ENCODE measurements around the gene AKNAD1.
"Not testable (repeated sequence)": the region's sequence is repeated elsewhere in the genome, so short reads cannot be mapped to it uniquely, and the experiment has no call there.

The AKNAD1 gene

DNA sequence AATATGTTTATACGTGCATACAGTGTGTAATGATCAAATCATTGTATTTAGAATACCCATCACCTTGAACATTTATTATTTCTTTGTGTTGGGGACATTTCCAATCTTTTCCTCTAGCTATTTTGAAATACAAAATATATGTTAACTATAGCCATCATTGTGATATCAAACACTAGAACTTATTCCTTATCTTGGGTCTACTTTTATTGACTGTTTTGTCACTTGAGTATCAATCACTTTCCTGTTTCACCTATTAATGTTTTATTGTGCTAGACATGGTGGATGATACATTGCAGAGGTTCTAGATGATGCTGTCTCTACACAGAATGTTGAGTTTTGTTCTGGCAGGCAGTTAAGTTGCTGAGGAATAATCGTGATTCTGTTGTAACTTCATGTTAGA, 64.5 kb downstream of the AKNAD1 start:
- Histone ChIP-seq H3K36me3 (ENCODE audit: control insufficient read depth, insufficient read depth, low read length) (no peaks in the 10 kb centered on the region), H3K9me3 (ENCODE audit: control insufficient read depth, insufficient read depth, low read length) (peaks cover 7% of the 10 kb centered on the region), H3K9ac (ENCODE audit: low read depth, low read length) (no peak overlapping the region)

DNA sequence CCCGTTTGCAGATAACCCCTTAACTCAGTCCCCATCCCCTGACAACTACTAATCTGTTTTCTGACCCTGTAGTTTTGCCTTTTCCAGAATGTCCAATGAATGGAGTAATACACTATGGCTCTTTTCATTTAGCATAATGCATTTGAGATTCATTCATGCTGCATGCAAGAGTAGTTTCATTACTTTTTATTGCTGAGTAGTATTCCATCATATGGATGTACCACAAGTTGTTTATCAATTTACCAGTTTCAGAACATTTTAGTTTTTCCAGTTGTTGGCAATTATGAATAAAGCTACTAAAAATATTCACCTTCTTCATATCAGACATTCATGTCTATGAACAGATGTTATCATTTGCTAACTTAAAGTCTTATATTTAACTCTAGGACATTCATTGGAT, 65.1 kb downstream of the AKNAD1 start:
- Histone ChIP-seq H3K27me3 (ENCODE audit: control insufficient read depth, insufficient read depth, low read length) (no peaks in the 10 kb centered on the region), H3K9ac (ENCODE audit: low read depth, low read length) (no peak overlapping the region), H3K9me3 (ENCODE audit: control insufficient read depth, insufficient read depth, low read length) (peaks cover 7% of the 10 kb centered on the region), H3K4me3 (ENCODE audit: low read depth, low read length) (no peak overlapping the region), H3K4me1 (ENCODE audit: control insufficient read depth, insufficient read depth, low read length) (no peaks in the 10 kb centered on the region), H3K36me3 (ENCODE audit: control insufficient read depth, insufficient read depth, low read length) (no peaks in the 10 kb centered on the region)

More for the DNA sequence above, 64.5 kb downstream of the AKNAD1 start:
- H3K27me3 ChIP-seq (ENCODE audit: control insufficient read depth, insufficient read depth, low read length), result no peaks in the 10 kb centered on the region
- H3K4me3 ChIP-seq (ENCODE audit: low read depth, low read length), result no peak overlapping the region
- H3K4me1 ChIP-seq (ENCODE audit: control insufficient read depth, insufficient read depth, low read length), result no peaks in the 10 kb centered on the region

DNA sequence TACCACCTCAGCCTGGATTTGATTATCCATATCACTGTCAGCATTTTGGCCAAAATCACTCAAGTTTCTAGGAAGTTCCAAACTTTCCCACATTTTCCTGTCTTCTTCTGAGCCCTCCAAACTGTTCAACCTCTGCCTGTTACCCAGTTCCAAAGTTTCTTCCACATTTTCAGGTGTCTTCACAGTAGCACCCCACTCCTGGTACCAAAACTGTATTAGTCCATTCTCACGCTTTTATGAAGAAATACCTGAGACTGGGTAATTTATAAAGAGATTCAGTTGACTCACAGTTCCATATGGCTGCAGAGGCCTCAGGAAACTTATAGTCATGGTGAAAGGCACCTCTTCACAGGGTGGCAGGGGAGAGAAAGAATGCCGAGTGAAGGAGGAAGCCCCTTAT, 71.0 kb downstream of the AKNAD1 start:
- Histone ChIP-seq H3K9me3 (ENCODE audit: control insufficient read depth, insufficient read depth, low read length) (peaks cover 20% of the 10 kb centered on the region), H3K9ac (ENCODE audit: low read depth, low read length) (no peak overlapping the region), H3K27me3 (ENCODE audit: control insufficient read depth, insufficient read depth, low read length) (no peaks in the 10 kb centered on the region), H3K4me1 (ENCODE audit: control insufficient read depth, insufficient read depth, low read length) (no peaks in the 10 kb centered on the region), H3K4me3 (ENCODE audit: low read depth, low read length) (no peak overlapping the region), H3K36me3 (ENCODE audit: control insufficient read depth, insufficient read depth, low read length) (peaks cover 8% of the 10 kb centered on the region)

DNA sequence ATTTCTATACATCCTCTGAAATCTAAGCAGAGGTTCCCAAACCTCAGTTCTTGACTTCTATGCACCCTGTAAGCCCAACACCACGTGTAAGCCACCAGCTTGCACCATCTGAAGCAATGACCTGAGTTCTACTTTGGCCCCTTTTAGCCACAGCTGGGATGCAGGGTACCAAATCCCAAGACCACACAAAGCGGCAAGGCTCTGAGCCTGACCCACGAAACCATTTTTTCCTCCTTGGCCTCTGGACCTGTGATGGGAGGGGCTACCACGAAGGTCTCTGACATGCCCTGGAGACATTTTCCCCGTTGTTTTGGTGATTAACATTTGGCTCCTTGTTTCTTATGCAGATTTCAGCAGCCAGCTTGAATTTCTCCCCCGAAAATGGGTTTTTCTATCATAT, 71.6 kb downstream of the AKNAD1 start:
- no peaks in the 10 kb centered on the region for H3K27me3 ChIP-seq (ENCODE audit: control insufficient read depth, insufficient read depth, low read length)
- no peaks in the 10 kb centered on the region for H3K4me1 ChIP-seq (ENCODE audit: control insufficient read depth, insufficient read depth, low read length)
- H3K9me3 ChIP-seq (ENCODE audit: control insufficient read depth, insufficient read depth, low read length), result peaks cover 20% of the 10 kb centered on the region
- peaks cover 8% of the 10 kb centered on the region for H3K36me3 ChIP-seq (ENCODE audit: control insufficient read depth, insufficient read depth, low read length)
- H3K9ac ChIP-seq (ENCODE audit: low read depth, low read length), result no peak overlapping the region
- H3K4me3 ChIP-seq (ENCODE audit: low read depth, low read length), result no peak overlapping the region

- not testable (repeated sequence) for H3K9ac ChIP-seq (ENCODE audit: low read depth, low read length); H3K36me3 ChIP-seq (ENCODE audit: control insufficient read depth, insufficient read depth, low read length); H3K27me3 ChIP-seq (ENCODE audit: control insufficient read depth, insufficient read depth, low read length); H3K4me3 ChIP-seq (ENCODE audit: low read depth, low read length); H3K4me1 ChIP-seq (ENCODE audit: control insufficient read depth, insufficient read depth, low read length)
- peaks cover 20% of the 10 kb centered on the region for H3K9me3 ChIP-seq (ENCODE audit: control insufficient read depth, insufficient read depth, low read length)
Measured at GRCh38 chr1:108781575-108781944, 75.3 kb downstream of the AKNAD1 start.

DNA sequence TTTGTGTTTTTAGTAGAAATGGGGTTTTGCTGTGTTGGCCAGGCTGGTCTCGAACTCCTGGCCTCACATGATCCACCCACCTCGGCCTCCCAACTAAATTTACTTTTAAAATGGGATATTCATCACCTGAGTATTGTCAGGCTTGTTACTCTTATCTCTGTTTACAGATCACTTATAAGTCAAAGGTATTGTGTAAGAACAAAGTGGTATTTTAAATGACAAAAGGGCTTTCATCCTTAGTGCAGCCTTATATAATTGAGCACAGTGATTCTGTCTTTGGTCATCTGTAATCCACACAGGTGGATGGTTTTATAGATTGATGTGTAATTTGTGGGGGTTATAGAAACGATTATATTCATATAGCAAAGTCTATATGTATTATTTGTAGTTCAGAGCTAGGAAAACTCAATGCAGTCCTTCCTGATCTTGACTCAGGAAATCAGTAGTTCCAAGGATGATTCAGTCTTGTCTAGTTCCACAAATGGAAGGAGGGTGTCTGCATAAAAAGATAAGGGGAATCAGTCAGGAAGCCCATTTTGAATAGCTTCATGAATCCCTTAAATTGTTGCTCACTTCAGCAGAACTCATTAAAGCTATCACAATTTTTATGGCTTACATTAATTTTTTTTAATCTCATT, 75.8 kb downstream of the AKNAD1 start:
- Histone ChIP-seq H3K36me3 (ENCODE audit: control insufficient read depth, insufficient read depth, low read length) (peaks cover 5% of the 10 kb centered on the region), H3K4me3 (ENCODE audit: low read depth, low read length) (no peak overlapping the region), H3K4me1 (ENCODE audit: control insufficient read depth, insufficient read depth, low read length) (no peaks in the 10 kb centered on the region), H3K27me3 (ENCODE audit: control insufficient read depth, insufficient read depth, low read length) (no peaks in the 10 kb centered on the region), H3K9me3 (ENCODE audit: control insufficient read depth, insufficient read depth, low read length) (peaks cover 16% of the 10 kb centered on the region), H3K9ac (ENCODE audit: low read depth, low read length) (no peak overlapping the region)

DNA sequence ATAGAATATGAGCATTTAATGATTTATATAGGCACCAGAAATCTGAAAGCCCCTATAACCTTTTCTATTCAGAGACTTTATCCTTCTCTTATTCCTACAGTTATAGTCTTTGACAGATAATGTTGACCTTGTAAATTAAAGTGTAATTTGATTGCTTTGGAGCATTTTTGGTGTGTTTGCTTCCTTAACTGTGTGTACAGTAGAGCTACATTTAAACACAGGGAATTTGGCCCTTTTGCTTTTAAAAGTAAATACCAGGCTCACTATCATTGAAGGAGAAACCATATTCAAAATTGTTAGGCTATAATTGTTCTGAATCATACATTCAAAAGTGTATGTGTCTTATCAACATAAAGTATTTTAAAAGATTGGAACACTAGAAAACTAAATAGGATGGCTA, 77.4 kb downstream of the AKNAD1 start:
- Histone ChIP-seq H3K4me1 (ENCODE audit: control insufficient read depth, insufficient read depth, low read length) (no peaks in the 10 kb centered on the region), H3K36me3 (ENCODE audit: control insufficient read depth, insufficient read depth, low read length) (no peaks in the 10 kb centered on the region), H3K4me3 (ENCODE audit: low read depth, low read length) (no peak overlapping the region), H3K9ac (ENCODE audit: low read depth, low read length) (no peak overlapping the region), H3K27me3 (ENCODE audit: control insufficient read depth, insufficient read depth, low read length) (no peaks in the 10 kb centered on the region), H3K9me3 (ENCODE audit: control insufficient read depth, insufficient read depth, low read length) (peaks cover 3% of the 10 kb centered on the region)

- Histone ChIP-seq H3K4me1 (ENCODE audit: control insufficient read depth, insufficient read depth, low read length) (no peaks in the 10 kb centered on the region), H3K9me3 (ENCODE audit: control insufficient read depth, insufficient read depth, low read length) (no peaks in the 10 kb centered on the region), H3K9ac (ENCODE audit: low read depth, low read length) (no peak overlapping the region), H3K27me3 (ENCODE audit: control insufficient read depth, insufficient read depth, low read length) (no peaks in the 10 kb centered on the region), H3K4me3 (ENCODE audit: low read depth, low read length) (no peak overlapping the region), H3K36me3 (ENCODE audit: control insufficient read depth, insufficient read depth, low read length) (no peaks in the 10 kb centered on the region)
Measured at GRCh38 chr1:108777839-108778238, 79.1 kb downstream of the AKNAD1 start.

- Histone ChIP-seq H3K36me3 (ENCODE audit: control insufficient read depth, insufficient read depth, low read length) (no peaks in the 10 kb centered on the region), H3K9me3 (ENCODE audit: control insufficient read depth, insufficient read depth, low read length) (no peaks in the 10 kb centered on the region), H3K27me3 (ENCODE audit: control insufficient read depth, insufficient read depth, low read length) (no peaks in the 10 kb centered on the region), H3K4me3 (ENCODE audit: low read depth, low read length) (no peak overlapping the region), H3K9ac (ENCODE audit: low read depth, low read length) (no peak overlapping the region), H3K4me1 (ENCODE audit: control insufficient read depth, insufficient read depth, low read length) (no peaks in the 10 kb centered on the region)
Measured at GRCh38 chr1:108767708-108768107, 89.2 kb downstream of the AKNAD1 start.

DNA sequence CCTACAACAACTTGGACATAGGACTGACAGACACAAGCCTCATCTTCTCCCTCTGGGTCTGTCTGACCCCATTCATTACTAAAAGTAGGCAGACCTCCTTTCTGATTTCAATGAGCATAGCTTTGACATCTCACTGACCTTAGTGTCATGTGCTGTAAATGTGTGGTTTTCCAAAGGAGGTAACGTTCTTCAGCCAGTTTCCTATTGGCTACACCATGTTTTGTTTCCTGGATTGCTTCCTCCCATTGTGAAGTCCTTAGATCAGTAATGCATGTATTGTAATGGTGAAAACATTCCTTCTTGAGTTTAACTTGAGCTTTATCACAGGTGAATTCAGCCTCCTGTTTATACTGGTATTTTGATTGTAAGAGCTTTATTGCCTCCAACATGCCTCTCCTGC, 89.8 kb downstream of the AKNAD1 start:
- H3K9me3 ChIP-seq (ENCODE audit: control insufficient read depth, insufficient read depth, low read length), result no peaks in the 10 kb centered on the region
- H3K36me3 ChIP-seq (ENCODE audit: control insufficient read depth, insufficient read depth, low read length), result no peaks in the 10 kb centered on the region
- H3K27me3 ChIP-seq (ENCODE audit: control insufficient read depth, insufficient read depth, low read length), result no peaks in the 10 kb centered on the region
- H3K9ac ChIP-seq (ENCODE audit: low read depth, low read length), result no peak overlapping the region
- H3K4me1 ChIP-seq (ENCODE audit: control insufficient read depth, insufficient read depth, low read length), result no peaks in the 10 kb centered on the region
- no peak overlapping the region for H3K4me3 ChIP-seq (ENCODE audit: low read depth, low read length)
